Hypothalamus (tissue), 51 donors: ENCODE results near the gene SEH1L.

Experiments
- DNase-seq, 51 donors: peaks; one replicate each; lab custom pipeline; 2025; lab: John Stamatoyannopoulos, UW

Gene SEH1L

DNA sequence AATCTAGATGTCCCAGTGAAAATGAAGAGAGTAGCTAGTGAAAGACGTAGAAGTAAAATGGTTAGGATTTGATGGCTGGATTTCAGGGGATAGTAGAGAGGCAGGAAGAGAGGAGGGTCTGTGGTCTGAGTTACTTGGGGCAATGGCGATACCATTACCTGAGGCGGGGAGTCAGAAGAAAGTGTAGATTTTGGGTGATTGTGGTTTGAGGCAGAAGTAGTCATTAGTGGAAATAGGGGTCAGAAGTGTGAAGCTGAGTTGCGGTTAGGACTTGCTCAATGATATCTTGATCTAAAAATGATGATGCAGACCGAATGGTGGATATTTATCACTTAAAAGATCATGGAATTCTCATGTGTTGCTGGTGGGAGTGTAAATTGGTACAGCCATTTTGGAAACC is 84.4 kb downstream of the SEH1L start:
- DNase-seq = no peak

DNA sequence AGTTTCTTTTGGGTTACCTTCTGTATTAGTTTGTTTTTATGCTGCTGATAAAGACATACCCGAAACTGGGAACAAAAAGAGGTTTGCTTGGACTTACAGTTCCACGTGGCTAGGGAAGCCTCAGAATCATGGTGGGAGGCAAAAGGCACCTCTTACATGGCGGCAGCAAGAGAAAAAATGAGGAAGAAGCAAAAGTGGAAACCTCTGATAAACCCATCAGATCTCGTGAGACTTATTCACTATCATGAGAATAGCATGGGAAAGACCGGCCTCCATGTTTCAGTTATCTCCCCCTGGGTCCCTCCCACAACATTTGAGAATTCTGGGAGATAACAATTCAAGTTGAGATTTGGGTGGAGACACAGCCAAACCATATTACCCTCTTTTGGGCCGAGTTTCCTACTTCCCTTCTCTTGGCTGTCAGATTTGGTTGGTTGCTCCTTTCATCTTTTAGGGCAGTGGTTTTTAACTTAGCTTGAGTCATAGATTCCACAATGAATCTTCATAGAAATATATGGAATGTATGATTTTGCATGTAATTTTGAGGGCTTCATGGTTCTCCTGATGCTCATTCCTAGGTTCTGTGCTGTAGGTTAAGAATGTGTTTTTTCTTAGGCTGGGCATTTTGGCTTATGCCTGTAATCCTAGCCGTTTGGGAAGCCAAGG is 87.6 kb downstream of the SEH1L start:
- no peak for DNase-seq

DNA sequence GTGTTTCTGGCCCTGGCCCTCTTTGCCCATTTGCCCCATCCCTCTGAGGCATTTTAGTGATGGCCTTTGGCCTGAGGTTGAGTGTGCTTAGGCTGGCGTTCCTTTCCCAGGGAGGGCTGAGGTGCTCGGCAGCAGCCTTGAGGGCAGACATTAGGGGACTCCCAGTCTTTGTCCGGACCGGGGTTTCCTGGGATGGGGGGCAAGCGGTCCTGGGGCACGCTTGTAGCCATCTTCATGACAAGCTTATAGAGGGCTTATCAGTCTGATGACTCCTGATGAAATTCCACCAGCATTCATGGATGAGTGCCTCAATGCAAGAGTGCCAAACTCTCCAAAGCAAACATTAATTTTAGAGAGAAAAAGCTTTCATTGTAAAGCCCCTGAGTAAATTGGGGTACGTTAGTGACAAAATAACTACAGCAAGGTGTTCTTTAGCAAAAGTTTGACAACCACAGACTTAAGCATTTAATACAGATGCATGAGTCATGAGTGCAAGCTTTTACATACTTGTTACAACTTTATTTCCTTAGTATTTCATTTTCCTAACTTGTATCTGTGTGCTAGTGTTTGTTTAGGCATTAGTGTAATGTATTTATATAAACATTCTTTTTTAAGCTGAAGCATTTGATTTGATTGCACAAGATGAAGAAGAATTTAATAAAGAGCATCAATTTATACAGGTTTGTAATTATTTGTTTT is 89.0 kb downstream of the SEH1L start:
- no peak for DNase-seq
